HL-60/S4 treated with retinoic acid at 250 ng/mL for 4 days and 3 days (cell line): ENCODE results near the gene SOX18.

Experiments used
- in situ Hi-C: fragments of 300-500 bp; cut with MboI; formaldehyde crosslinking; loops from 2 replicates; pipeline ENCODE4 v1.7.0; 2022; ENCODE audit warnings: low sequenced_read_pairs

Gene SOX18

DNA sequence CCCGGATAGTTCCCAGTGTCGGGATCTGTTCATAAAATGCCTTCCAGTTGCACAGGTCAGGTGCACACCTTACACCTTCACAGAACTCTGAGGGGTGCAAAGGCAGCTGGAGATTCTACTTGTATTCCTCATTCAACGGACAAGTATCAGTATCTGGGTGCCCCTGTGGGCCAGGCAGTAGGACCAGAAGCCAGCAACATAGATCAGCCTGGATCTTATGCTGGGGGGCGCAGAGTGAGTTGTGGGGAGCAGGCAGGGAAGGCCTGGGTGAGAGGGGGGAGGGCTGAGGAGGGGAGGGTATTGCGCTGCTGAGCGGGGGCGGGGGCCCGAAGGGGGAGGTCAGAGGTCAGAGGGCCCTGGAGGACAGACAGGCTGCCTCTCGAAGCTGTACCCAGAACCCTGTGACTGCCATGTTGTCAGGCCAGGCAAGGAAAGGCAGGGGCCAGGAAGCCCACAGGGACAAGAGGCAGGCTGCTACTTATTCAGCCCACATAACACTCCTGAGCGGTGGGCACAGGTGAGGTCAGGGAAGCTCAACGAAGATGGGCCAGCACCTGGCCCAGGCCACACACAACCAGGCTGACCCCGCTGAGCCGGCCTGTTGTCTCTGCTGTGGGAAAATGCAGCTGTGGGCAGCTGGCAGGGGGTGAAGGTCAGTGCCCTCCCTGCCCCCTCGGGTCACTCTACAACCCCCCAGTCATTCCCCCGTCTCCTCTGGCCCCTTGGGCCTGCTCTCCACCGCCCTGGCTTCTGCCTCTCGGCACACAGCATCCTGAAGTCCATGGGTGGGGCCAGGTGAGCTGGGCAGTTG, 31.6 kb upstream of the SOX18 start:
- in situ Hi-C loops, result no loop called here

DNA sequence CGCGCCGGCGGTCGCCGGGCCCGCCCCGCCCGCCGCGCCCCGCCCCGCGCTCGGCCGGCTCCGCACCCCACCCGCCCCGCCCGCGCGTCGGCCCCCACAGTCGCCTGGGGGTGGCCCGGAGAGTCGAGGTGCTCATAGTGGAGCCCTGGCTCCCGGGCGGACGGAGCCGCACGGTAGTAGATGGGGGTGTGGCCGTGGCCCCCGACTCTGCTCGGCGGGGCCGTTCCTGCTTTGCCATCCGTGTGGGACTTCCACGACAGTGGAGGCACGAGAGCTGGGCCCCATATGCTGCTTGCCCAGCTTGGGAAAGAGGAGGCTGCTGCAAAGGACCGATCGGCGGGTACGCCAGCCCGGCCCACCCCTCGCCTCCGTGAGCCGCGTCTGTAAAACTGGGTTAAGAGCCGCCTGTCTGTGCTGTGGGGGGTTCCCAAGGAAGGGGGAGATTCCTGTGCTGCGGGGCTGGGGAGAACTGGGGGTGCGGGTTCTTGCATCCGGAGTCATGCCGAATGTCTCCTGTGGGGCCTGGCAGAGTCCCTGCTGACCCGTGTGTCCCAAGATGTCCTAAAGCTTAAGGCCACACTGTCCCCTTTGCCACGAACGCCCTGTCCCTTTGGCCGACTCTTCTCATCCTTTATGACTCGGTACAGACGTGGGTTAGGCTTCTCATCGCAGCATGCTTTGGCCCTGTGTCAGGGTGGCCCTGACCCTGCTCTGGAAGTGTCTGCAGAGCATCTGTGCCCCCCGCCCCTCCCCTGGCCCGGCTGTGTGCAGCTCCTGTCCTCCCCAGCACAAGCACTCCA, 30.8 kb upstream of the SOX18 start, which contains the start of gene OPRL1:
Gene OPRL1 (plus strand): TSS at position 70 of the 800 bp plus-strand sequence. CDS start 12,639 bp downstream, outside the sequence.
- in situ Hi-C loops, result no loop called here

DNA sequence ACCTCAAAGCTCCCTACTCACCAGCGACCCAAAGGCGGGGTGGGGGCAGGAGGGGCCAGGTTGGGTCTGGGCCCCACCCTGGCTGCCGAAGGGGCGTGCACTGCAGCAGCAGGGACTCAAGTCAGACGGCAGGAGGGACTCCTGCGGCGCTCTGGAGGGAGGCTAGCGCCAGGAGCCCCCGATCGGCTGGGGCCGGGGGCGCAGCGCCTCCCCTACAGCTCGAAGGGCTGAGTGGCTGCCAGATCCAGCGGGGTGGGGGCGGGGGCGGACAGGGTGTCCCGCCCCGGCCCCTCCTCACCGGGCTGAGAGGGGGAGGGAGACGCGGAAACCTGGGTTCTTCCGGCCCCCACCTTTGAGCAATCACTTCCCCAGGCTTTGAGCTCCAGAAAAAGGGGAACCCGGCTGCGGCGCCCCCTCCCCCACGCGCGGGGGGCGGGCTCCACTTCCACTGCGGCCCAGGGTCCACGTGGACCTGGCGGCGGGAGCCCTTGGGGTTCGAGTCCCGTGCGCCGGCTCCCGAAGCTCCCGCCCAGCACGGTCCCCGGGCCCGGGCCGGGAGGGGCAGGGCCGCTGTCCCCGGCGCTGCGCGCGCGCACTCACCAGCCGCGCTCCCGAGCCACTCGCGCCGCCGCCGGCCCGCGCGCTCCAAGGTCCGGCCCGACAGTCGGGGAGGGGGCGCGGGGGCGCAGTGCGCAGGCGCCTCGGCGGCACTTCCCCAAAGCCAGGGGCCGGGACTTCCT, 30.0 kb upstream of the SOX18 start, which contains the start of gene RGS19:
Gene RGS19 (minus strand): TSS at position 246 of the 740 bp plus-strand sequence. CDS start 2,632 bp downstream, outside the sequence.
- in situ Hi-C loops, result no loop called here

DNA sequence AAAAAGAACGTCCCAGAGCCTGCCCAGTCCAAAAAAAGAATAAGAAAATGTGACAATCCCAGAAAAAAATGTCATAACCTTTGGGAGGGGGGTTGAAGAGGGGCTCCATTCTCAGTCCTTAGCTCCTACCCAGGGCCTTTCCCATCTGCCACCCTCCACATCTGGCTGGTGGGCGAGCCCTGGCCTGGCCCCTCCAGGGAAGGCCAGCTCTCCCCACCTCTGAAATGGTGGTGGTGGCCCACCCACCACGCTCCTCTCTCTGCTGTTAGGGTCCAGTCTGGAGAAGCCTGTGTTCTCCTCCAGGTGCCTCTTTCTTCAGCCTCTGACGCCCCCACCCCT, 29.5 kb upstream of the SOX18 start:
- in situ Hi-C loops, result no loop called here

DNA sequence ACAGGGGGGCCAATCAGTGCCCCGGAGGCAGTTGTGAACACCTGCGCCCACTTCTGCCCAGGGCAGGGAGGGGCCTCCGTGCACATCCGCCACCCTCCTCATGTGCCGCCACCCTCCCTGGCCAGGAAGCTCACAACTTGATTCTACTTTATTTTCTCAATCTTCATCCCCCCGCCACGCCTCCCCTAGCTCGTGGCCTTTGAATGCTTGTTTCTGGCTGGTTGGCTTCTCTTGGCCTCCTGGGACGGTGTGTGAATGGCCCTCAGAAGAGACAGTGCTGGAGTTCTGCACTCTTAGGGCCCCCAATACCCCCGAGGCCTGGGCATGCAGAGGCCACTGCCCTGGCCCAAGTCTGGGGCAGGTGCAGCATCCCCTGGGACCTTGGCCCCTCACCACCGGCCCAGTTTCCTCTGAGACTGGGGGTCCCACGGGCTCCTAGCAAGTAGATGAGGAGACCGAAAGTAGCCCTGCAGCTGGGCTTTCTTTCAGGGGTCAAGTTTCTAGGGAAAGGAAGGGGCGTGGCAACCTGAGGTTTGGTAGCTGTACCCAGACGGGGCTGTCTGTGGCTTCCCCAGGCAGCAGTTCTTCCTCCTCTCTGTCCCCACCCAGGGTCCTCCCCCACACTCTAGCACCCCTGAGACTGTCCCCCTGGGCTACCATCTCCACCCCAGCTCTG, 28.6 kb upstream of the SOX18 start:
- in situ Hi-C loops, result no loop called here

DNA sequence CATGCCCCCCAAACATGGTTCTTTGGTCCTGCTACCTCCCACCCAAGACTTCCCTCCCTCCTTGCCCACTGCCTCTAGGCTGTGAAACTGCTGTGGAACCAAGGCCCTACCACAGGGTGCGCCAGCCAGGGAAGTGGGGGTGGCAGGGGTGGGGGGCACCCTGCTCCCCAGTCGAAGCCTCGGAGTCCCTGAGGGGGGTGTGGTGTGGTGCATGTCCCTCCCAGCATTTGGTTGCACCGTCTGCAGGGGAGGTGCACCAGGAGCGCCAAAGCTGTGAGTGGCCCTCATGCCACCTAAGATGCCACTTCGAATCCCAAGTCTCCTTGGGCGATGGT, 28.1 kb upstream of the SOX18 start:
- in situ Hi-C loops, result no loop called here

DNA sequence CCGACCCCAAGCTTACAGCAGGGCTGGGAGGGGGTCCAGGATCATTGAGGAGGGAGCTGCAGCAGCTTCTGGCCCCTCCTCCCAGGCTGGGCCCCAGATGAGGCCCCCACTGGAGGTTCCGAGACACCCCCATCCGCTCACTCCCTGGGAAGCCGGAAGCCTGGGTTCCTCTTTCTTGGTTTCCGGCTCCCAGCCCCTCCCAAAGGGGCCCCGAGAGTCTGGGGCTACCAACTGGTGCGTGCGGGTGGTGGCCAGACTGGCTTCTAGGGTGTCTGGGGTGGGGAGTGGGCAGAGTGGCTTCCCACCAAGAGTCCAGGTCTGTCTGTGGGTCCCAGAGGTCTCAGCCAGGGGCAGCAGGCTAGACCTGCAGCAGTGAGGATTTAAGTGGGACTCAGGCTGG, 27.7 kb upstream of the SOX18 start:
- in situ Hi-C loops, result no loop called here

DNA sequence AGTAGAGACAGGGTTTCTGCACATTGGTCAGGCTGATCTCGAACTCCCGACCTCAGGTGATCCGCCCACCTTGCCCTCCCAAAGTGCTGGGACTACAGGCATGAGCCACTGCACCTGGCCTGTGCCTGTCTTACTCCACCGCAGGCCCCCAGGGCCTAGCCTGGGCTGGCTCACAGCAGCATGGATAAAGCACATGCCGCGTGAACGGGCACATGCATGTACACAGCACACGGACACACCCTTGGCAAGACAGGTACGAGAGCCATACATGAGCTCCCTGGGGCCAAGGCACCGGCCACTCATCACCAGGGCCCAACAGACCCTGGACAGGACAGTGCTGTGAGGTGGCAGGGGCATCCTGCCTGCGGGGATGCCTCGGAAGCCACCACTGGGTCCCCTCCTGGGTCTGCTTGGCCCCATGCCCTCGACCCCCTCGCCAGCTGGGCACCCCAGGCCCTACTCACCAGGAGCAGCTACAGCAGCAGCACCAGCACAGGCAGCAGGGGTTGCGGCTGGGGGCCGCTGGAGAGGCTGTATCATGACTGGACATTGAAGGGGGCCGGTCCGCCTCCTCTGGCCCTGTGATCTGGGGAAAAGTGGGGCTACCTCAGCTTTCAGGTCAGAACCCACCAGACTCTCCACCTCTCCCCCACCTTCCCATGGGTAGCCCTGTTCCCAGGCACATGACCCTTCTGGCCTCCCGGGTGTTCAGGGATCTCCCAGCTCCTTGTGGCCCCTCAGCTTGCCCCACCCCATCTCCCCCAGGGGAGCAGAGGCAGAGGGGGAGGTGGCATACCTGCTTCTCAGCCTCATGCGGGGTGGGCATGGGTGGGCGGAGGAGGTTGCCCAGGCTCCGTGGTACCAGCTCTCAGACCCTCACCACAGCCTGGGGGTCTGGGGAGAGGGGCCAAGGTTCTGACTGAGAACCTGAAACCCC, 26.9 kb upstream of the SOX18 start:
- in situ Hi-C loops, result no loop called here

DNA sequence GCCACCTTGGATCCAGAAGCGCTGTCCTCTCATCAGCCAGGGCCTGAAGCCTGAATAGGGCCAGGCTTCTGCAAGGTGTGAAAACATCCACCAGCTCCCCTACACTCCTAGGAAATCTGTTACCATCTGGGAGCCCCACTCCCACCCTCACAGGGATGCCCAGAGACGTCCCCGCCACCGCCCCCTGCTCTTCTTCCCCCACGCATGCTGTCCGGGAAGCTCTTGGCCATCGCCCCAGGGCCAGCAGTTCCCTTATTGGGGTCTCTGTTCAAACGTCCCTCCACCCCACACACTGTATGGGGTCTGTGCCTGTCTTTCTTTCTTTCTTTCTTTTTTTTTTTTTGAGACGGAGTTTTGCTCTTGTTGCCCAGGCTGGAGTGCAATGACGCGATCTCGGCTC, 26.1 kb upstream of the SOX18 start:
- in situ Hi-C loops, result no loop called here

DNA sequence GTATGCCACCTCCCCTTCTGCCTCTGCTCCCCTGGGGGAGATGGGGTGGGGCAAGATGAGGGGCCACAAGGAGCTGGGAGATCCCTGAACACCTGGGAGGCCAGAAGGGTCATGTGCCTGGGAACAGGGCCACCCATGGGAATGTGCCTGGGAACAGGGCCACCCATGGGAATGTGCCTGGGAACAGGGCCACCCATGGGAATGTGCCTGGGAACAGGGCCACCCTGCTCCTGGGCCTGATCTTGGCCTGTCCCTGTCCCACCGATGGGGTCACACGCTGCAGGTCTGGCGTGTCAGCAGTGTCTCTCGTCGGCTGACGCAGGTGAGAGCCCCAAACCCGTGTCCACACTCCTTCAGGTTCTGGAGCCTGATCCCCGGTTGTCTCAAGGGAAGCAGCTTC, 25.5 kb upstream of the SOX18 start:
- in situ Hi-C loops, result no loop called here

DNA sequence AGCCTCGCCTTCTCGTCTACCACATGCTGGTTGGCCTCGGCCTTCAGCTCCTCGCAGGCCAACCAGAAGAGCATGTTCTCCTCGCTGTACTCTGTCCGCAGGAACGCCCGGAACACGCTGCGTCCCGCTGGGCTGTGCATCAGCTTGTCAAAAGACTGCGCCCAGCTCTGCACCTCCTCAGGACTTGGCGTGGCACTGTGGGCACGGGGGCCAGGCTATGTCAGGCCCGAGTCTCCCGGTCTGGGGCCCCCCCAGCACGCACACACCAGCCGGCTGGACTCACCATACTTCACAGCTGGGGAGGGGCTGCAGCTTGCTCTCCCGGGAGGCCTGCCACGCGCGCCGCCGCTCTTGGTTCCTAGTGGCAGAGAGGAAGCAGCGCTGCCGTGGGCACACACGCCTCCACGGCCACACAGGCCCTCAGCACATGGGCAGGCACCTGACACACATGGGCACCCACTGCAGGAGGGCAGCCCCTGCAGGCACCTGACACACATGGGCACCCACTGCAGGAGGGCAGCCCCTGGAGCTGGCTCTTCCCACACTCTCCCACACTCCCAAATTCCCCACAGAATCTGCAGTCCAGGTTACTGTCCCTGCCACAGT, 24.8 kb upstream of the SOX18 start:
- in situ Hi-C loops, result no loop called here

DNA sequence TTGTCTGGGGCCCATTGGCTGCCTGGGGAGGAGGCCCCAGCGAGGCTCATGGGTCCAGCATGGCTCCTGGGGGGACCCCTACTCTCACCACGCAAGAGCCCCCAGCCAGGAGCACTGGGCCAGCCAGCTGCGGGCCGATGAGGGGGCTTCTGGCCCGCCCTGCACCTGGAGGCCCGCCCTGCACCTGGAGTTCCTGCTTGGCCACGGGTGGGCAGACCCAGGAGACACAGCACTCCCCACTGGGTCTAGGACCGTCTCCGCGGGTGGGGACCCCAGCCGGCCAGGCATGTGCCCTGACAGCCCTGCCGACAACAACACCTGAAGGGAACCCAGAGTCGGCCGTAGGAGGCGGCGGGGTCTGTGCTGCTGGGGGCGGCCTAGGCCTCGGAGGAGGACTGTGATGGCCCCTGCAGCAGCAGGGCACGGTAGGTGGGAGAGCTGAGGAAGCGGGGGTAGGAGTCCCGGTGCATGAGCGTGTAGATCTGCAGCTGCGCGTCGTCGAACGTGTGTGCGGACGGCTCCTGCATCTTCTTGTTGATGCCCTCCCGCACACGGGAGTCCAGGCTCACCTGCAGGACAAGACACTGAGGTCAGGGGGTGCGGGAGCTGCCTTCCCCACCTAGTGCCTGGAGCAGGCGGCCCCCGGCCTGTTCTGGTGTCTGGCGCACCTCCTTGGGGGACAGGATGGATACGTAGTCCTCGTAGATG, 24.2 kb upstream of the SOX18 start:
- in situ Hi-C loops, result no loop called here

DNA sequence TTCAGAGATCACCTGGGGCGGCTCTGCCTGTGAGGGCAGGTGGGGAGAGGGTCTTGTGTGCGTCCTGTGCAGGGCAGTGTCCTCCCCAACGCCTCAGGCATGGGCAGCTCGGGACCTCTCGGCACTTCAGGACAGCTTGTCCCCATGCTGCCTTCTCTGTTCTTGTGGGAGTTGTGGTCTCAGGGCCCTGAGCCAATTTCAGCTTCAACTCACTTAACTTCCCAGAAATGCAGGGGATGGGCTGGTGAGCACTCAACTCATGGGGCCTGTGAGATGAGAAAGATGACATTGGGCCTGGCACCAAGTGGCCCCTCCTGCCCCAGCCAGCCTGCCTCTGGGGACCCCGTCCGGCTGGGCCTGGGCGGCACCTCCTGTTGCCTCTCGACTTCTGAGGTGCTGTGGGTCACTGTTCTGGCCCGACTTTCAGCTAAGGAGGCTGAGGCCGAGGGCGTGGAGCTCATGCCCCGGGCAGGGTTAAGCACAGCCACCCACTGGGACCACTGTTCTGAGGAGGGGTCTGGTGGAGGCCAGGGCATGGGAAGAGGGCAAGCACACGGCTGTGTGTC, 23.1 kb upstream of the SOX18 start:
- in situ Hi-C loops, result no loop called here

DNA sequence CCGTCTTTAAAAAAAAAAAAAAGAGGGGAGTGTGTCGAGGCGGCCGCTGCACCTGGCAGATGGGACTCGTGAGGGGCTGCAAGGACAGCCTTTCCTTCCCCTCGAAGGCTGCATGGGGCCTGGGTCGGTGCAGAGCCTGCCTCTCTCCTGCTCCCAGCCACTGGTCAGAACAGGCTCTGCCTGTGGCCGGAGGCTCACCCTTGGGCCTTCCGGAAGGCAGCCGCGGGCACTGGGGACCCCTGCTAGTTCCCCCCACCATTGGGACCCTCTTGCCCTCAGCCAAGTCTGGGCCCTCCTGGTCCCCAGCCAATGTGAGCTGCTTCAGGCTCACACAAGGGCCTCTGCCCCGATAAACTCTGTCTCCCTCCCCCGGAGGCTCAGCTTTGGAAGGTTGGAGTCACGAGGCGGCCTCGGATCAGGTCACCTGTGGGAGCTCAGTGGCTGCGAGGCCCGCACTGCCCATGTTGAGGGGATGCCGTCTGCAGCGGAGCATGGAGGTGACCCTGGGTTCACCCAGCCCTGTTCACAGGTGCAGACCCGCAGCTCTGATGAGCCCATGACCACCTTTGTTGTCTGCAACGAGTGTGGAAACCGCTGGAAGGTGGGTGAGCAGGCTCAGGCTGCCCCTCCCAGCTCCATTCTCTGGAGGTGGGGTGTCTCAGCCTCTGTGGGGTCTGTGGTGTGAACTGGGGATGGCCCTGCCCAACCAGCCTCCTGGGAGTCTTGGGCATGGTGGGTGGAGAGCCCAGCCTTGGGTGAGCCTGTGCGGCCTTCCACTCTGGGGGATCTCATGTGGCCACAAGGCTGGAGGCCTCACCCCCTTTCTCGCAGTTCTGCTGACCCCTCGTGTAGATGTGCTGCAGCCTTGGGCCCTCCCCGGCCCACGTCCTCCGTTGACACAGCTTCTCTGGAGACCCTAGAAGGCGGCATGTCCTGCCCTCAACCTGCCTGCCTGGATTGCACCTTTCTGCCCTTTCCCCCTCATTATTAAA, 22.2 kb upstream of the SOX18 start:
- in situ Hi-C loops, result no loop called here

DNA sequence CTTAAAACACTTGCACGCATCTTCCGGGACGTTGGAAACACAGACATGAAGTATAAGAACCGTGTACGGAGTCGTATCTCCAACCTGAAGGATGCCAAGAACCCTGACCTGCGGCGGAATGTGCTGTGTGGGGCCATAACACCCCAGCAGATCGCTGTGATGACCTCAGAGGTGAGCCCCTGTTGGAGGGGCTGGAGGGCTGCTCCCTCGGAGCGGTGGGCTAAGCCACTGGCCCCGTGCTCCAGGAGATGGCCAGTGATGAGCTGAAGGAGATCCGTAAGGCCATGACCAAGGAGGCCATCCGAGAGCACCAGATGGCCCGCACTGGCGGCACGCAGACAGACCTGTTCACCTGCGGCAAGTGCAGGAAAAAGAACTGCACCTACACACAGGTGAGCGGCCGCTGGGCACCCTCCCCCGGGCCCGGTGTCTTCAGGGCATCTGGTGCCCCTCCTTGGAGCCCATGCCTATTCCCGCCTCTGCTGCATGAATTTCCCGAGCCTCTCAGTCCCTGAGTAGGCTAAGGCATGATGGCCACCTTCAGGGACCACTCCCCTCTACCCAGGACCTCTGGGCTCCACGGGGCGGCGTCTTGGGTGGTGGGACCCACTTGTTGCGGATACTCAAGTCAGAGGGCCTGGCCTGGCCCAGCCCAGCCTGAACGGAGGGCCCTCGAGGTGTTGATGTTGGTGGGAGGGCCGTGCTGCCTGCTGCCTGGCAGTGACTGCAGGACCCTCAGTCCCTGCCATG, 21.0 kb upstream of the SOX18 start:
- in situ Hi-C loops, result no loop called here

DNA sequence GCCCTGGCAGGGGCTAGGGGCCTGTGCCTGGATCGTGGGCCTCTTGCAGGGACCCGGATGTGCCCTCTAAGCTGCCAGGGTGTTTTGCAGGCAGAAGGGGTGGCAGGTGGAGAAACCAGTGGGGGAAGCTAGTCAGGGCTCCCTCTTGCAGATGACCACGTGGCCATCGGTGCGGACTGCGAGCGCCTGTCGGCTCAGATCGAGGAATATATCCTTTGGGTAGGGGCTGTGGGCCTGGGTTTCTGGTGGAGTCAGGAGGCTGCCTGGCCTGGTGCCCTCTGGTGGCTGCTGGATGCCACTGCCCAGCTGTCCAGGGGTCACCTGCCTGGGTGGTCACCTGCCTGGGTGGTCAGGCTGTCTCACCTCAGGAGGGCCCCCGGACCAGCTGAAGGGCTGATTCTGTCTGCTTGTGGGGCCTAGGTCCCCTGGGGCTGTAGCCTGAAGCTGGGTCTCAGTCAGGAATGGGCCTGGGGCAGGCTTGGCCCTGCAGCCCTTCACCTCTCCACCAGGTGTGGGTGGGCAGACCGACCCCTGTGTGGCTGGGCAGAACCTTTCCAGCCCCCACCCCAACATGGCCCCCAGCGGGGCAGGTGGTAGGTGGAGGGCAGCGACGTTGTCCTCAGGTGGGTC, 20.3 kb upstream of the SOX18 start:
- in situ Hi-C loops, result no loop called here
